GM12878 (cell line): ENCODE results near the gene CHAD. TPM values are rescaled to one million over a fixed set of nuclear protein-coding genes. Genes with fewer than 3 reads are reported as not detected.

ENCODE experiments used
- BACH1 ChIP-seq: fragments of 450-650 bp; IDR thresholded peaks from 2 replicates; pipeline ENCODE4 v1.6.1; 2017; ENCODE audit warnings: mild to moderate bottlenecking, borderline replicate concordance
- BMI1 ChIP-seq: fragments of 450-650 bp; IDR thresholded peaks from 2 replicates; pipeline ENCODE4 v1.6.1; 2016; ENCODE audit warnings: mild to moderate bottlenecking, moderate library complexity, borderline replicate concordance
- CREM ChIP-seq: IDR thresholded peaks from 2 replicates; pipeline ENCODE4 v1.6.1; 2014; ENCODE audit warnings: antibody characterized with exemption, low read depth
- DPF2 ChIP-seq: fragments of 450-650 bp; IDR thresholded peaks from 2 replicates; pipeline ENCODE4 v1.6.1; 2017; ENCODE audit warnings: mild to moderate bottlenecking
- GABPA ChIP-seq: IDR thresholded peaks from 2 replicates; pipeline ENCODE4 v1.6.1; 2014; ENCODE audit warnings: antibody characterized with exemption, low read depth, mild to moderate bottlenecking, inconsistent platforms
- JUNB ChIP-seq: IDR thresholded peaks from 2 replicates; pipeline ENCODE4 v1.6.1; 2016; ENCODE audit warnings: antibody characterized with exemption, mild to moderate bottlenecking
- NBN ChIP-seq: fragments of 450-650 bp; IDR thresholded peaks from 2 replicates; pipeline ENCODE4 v1.6.1; 2016
- NFIC ChIP-seq: IDR thresholded peaks from 2 replicates; pipeline ENCODE4 v1.6.1; 2012; ENCODE audit warnings: low read depth, mild to moderate bottlenecking, inconsistent platforms, low read length, moderate library complexity
- NFXL1 ChIP-seq: fragments of 450-650 bp; IDR thresholded peaks from 2 replicates; pipeline ENCODE4 v1.6.1; 2017; ENCODE audit warnings: antibody characterized with exemption, mild to moderate bottlenecking, borderline replicate concordance
- NRF1 ChIP-seq: conservative IDR thresholded peaks from 2 replicates; pipeline ENCODE4 v1.6.1; 2011; ENCODE audit warnings: mild to moderate bottlenecking, low read depth, low read length, improper control_type of control experiment
- PAX8 ChIP-seq: fragments of 450-650 bp; IDR thresholded peaks from 2 replicates; pipeline ENCODE4 v1.6.1; 2017; ENCODE audit warnings: mild to moderate bottlenecking, moderate library complexity
- PKNOX1 ChIP-seq: fragments of 450-650 bp; IDR thresholded peaks from 2 replicates; pipeline ENCODE4 v1.6.1; 2016; ENCODE audit warnings: mild to moderate bottlenecking
- RCOR1 ChIP-seq: conservative IDR thresholded peaks from 2 replicates; pipeline ENCODE4 v1.6.1; 2012; ENCODE audit warnings: low read depth, low read length, improper control_type of control experiment
- SIN3A ChIP-seq: IDR thresholded peaks from 2 replicates; pipeline ENCODE4 v1.6.1; 2012; ENCODE audit warnings: low read depth, low read length, improper control_type of control experiment
- SIX5 ChIP-seq: IDR thresholded peaks from 2 replicates; pipeline ENCODE4 v1.6.1; 2011; ENCODE audit warnings: mild to moderate bottlenecking, low read depth, low read length, moderate library complexity; ENCODE audit not compliant: severe bottlenecking
- SMC3 ChIP-seq: IDR thresholded peaks from 2 replicates; pipeline ENCODE4 v1.6.1; 2011; ENCODE audit warnings: low read length, improper control_type of control experiment, borderline replicate concordance
- STAT1 ChIP-seq: fragments of 450-650 bp; conservative IDR thresholded peaks from 2 replicates; pipeline ENCODE4 v1.6.1; 2014; ENCODE audit warnings: antibody characterized with exemption, mild to moderate bottlenecking
- TCF12 ChIP-seq: IDR thresholded peaks from 2 replicates; pipeline ENCODE4 v1.6.1; 2011; ENCODE audit warnings: low read depth, mild to moderate bottlenecking, low read length
- TCF3 ChIP-seq: IDR thresholded peaks from 2 replicates; pipeline ENCODE4 v1.6.1; 2012; ENCODE audit warnings: low read depth, mild to moderate bottlenecking, low read length, borderline replicate concordance; ENCODE audit not compliant: insufficient read depth
- ZBTB40 ChIP-seq: fragments of 450-650 bp; IDR thresholded peaks from 2 replicates; pipeline ENCODE4 v1.6.1; 2016; ENCODE audit warnings: mild to moderate bottlenecking, moderate library complexity, borderline replicate concordance
- ZNF24 ChIP-seq: fragments of 450-650 bp; IDR thresholded peaks from 2 replicates; pipeline ENCODE4 v1.6.1; 2017; ENCODE audit warnings: antibody characterized with exemption, mild to moderate bottlenecking
- ZNF622 ChIP-seq: fragments of 450-650 bp; IDR thresholded peaks from 2 replicates; pipeline ENCODE4 v1.6.1; 2017; ENCODE audit warnings: mild to moderate bottlenecking, inconsistent platforms
- polyA plus RNA-seq, 11 experiments: library from polyadenylated mRNA; depleted of rRNA in 4 of 11; unstranded in 6 of 11; stranded (reverse) in 5 of 11; fragments of >200 nt; fragmentation: Nextera tagmentation in 4 of 11; fragmentation: Illumina TruSeq in 1 of 11; extraction: Ambion mirVana in 4 of 11; extraction: Trizol in 1 of 11; gene quantifications; 1 replicate in 1 of 11; 2 replicates in 10 of 11; pipeline versions ENCODE4 v1.2.1 to v1.2.3, GENCODE V29; 2011 to 2016; ENCODE audit warnings: inconsistent platforms in 2 of 11, missing spikeins in 2 of 11, low read depth in 1 of 11
- total RNA-seq, 4 experiments: library from RNA; depleted of rRNA in 3 of 4; stranded (reverse); fragments of >200 nt in 3 of 4; fragmentation: Illumina TruSeq in 1 of 4; extraction: Trizol in 1 of 4; gene quantifications; 2 replicates each; pipeline versions ENCODE4 v1.2.1 to v1.2.3, GENCODE V29; 2013 to 2021
- TF ChIP-seq, protein P1 (sequence below): IDR thresholded peaks from 2 replicates; pipeline ENCODE4 v1.6.1; 2011; ENCODE audit warnings: borderline replicate concordance, low read depth, mild to moderate bottlenecking, moderate library complexity, mixed read lengths, low read length; ENCODE audit not compliant: insufficient read depth; ENCODE audit errors: extremely low read length

CHAD gene
- total and polyA plus RNA-seq, 10 of the 15 experiments (the other 5 are each of a cell fraction or from before 2014, with no cell fraction given): 0.06 TPM; not detected in 9

DNA sequence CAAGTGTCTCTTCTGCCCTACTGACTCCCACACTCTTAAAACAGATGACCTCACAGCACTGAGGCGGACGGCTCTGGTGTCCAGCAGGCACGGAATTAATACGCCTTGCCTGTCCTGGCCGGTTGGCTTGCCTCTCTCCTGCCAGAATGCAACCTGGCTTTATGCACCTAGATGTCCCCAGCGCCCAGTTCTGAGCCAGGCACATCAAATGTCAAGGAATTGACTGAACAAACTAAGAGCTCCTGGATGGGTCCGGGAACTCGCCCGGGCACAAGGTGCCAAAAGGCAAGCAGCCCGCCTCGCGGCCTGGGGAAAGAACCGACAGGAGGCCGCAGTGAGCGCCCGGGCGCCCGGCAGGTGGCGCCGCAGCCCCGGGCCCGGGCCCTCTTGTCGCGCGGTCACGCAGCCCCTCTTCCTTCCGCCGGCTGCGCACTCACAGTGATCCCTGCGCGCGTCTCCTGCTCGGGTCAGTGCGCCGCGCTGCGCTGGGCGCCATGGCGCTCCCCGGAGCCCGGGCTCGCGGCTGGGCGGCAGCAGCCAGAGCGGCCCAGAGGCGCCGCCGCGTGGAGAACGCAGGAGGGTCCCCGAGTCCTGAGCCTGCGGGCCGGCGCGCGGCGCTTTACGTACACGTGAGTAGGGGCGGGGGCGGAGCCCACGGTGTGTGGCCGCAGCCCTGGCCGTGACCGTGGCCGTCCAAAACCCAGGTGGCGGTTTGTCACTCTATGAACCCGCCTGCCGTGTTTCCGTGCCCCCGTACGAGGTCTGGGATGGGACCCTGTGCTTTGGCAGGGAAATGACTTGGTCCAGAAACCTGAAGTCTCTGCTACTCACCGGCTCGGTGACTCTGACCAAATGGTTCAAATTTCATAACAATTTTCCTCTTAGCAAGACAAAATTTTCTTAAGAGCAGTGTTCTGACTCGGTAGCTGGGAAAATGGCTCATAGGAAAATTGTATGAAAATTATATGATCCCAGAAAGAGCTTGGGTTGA is 10.0 kb upstream of the CHAD start, which contains the start of gene RSAD1 (continued):
- TF ChIP-seq PAX8 (no peak), BMI1 (no peak), BACH1 (peak; percentile 95), JUNB (no peak), NFIC (no peak), NBN (no peak), NFXL1 (peak; percentile 68; the same call in 1 of the 2 replicates), NRF1 (peak; percentile 45), RCOR1 (peak; percentile 78; the same call in 1 of the 2 replicates), GABPA (no peak), SIX5 (no peak), PKNOX1 (no peak), TCF12 (peak; percentile 68), ZBTB40 (0 out of 2 replicates have a peak, but pooled peaks have one; percentile 37), SIN3A (no peak; the same call in 1 of the 2 replicates), ZNF622 (no peak), STAT1 (peak; percentile 92; the same call in 1 of the 2 replicates), SMC3 (peak; percentile 29), CREM (no peak), ZNF24 (peak; percentile 84), DPF2 (peak; percentile 91), TCF3 (peak; percentile 74; the same call in 1 of the 2 replicates)
- TF ChIP-seq, protein P1, sequence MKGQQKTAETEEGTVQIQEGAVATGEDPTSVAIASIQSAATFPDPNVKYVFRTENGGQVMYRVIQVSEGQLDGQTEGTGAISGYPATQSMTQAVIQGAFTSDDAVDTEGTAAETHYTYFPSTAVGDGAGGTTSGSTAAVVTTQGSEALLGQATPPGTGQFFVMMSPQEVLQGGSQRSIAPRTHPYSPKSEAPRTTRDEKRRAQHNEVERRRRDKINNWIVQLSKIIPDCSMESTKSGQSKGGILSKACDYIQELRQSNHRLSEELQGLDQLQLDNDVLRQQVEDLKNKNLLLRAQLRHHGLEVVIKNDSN: peak; percentile 49
